Measurements from ENCODE around the gene PRPSAP1. TPM values are rescaled to one million over a fixed set of nuclear protein-coding genes. Genes with fewer than 3 reads are reported as not detected.

The PRPSAP1 gene
- total RNA-seq, 2 experiments from 2014 or later = 53.3 to 111 TPM

GRCh38 chr17:76384222-76384986 is 30.7 kb upstream of the PRPSAP1 start, which contains the start of gene SPHK1:
Gene SPHK1 (plus strand): TSS chr17:76384609. CDS start chr17:76385645, 1,036 bp downstream.
- no peak for TF ChIP-seq CTCF (conservative IDR thresholded peaks at IDR 0.05; ENCODE audit: low read length)
- TF ChIP-seq EZH2phosphoT487 (IDR thresholded peaks at IDR 0.05; ENCODE audit: borderline replicate concordance, low read depth, low read length) = peak; percentile 96
- peak; percentile 79 for DNase-seq (ENCODE audit: low spot score)
- ChIA-PET CTCF (ENCODE audit: unreplicated experiment) (interaction anchor here (0.6 to 1.0 kb wide), 3 partner anchors 14 to 360 kb away, joined by 3 read pairs; no protein-coding TSS in a partner anchor), POLR2A (interaction anchor here (0.6 to 0.9 kb wide), 5 partner anchors 14 to 1094 kb away, joined by 3 read pairs; no protein-coding TSS in a partner anchor)
- Histone ChIP-seq H3K4me1 (ENCODE audit: insufficient read depth, low read length, poor library complexity, severe bottlenecking) (peaks cover 29% of the 10 kb centered on the region), H3K9me2 (ENCODE audit: insufficient read depth, low read length) (no peaks in the 10 kb centered on the region), H3K4me3 (ENCODE audit: low read depth, low read length, poor library complexity, severe bottlenecking) (peak within 1 kb of the TSS; percentile 64), H3K4me2 (ENCODE audit: low read length) (peak within 1 kb of the TSS; percentile 97), H3K9me3 (ENCODE audit: low read length) (no peaks in the 10 kb centered on the region), H3K27ac (ENCODE audit: low read depth, low read length, poor library complexity, severe bottlenecking) (no peak within 1 kb of the TSS), H3K36me3 (ENCODE audit: insufficient read depth, low read length) (peaks cover 13% of the 10 kb centered on the region), H4K20me1 (ENCODE audit: insufficient read depth, low read length) (no peaks in the 10 kb centered on the region), H3K79me2 (ENCODE audit: insufficient read depth, low read depth, low read length) (no peaks in the 10 kb centered on the region), H2AFZ (ENCODE audit: low read length) (peak within 1 kb of the TSS; percentile 62)
- intact Hi-C loops (cut with micrococcal nuclease; ENCODE audit: unreplicated experiment) = loop anchor here (1.0 kb wide), 1 partner anchor 81 kb away; no protein-coding TSS in a partner anchor
- BruUV-seq (replicated peaks) = no TSS peak

GRCh38 chr17:76383546-76384221 is 30.0 kb upstream of the PRPSAP1 start:
- Histone ChIP-seq H3K4me1 (ENCODE audit: insufficient read depth, low read length, poor library complexity, severe bottlenecking) (peaks cover 29% of the 10 kb centered on the region), H2AFZ (ENCODE audit: low read length) (peak overlapping the region; percentile 62), H4K20me1 (ENCODE audit: insufficient read depth, low read length) (no peaks in the 10 kb centered on the region), H3K36me3 (ENCODE audit: insufficient read depth, low read length) (peaks cover 6% of the 10 kb centered on the region), H3K27ac (ENCODE audit: low read depth, low read length, poor library complexity, severe bottlenecking) (no peak overlapping the region), H3K9me2 (ENCODE audit: insufficient read depth, low read length) (no peaks in the 10 kb centered on the region), H3K79me2 (ENCODE audit: insufficient read depth, low read depth, low read length) (no peaks in the 10 kb centered on the region), H3K4me3 (ENCODE audit: low read depth, low read length, poor library complexity, severe bottlenecking) (peak overlapping the region; percentile 64), H3K4me2 (ENCODE audit: low read length) (peak overlapping the region; percentile 97), H3K9me3 (ENCODE audit: low read length) (no peaks in the 10 kb centered on the region)
- POLR2A ChIA-PET = interaction anchor here (0.5 to 0.6 kb wide), 4 partner anchors 12 to 474 kb away, joined by 3 to 4 read pairs (median 4); no protein-coding TSS in a partner anchor
- CTCF ChIA-PET (ENCODE audit: unreplicated experiment) = interaction anchor here (0.7 to 0.9 kb wide), 2 partner anchors 14 to 74 kb away, joined by 3 to 6 read pairs; no protein-coding TSS in a partner anchor
- peak; percentile 63 for DNase-seq (ENCODE audit: low spot score)
- intact Hi-C loops (cut with micrococcal nuclease; ENCODE audit: unreplicated experiment) = loop anchor here (1.0 kb wide), 1 partner anchor 80 kb away; no protein-coding TSS in a partner anchor
- TF ChIP-seq CTCF (conservative IDR thresholded peaks at IDR 0.05; ENCODE audit: low read length) (peak; percentile 65), EZH2phosphoT487 (IDR thresholded peaks at IDR 0.05; ENCODE audit: borderline replicate concordance, low read depth, low read length) (no peak)
- no TSS peak for BruUV-seq (replicated peaks)
